Left ventricle myocardium inferior (tissue), 1 donor: Measurements from ENCODE around the gene CDKN2B-AS1. TPM values are rescaled to one million over a fixed set of nuclear protein-coding genes. Genes with fewer than 3 reads are reported as not detected.

Experiments used
- DNase-seq: peaks from one replicate; pipeline ENCODE4 v3.0.0-alpha.2; 2020
- H3K27ac ChIP-seq: fragments of 200-600 bp; replicated peaks from 2 replicates; pipeline ENCODE4 v1.8.0; 2021
- H3K27me3 ChIP-seq: fragments of 200-600 bp; 2 replicates; pipeline ENCODE4 v1.8.0; 2021; ENCODE audit warnings: low read depth
- H3K36me3 ChIP-seq: fragments of 200-600 bp; 2 replicates; pipeline ENCODE4 v1.8.0; 2021
- H3K4me1 ChIP-seq: fragments of 200-600 bp; 2 replicates; pipeline ENCODE4 v1.8.0; 2021
- H3K4me3 ChIP-seq: fragments of 200-600 bp; 2 replicates; pipeline ENCODE4 v1.8.0; 2021; ENCODE audit warnings: mild to moderate bottlenecking, moderate library complexity
- H3K9me3 ChIP-seq: fragments of 200-600 bp; replicated peaks from 2 replicates; pipeline ENCODE4 v1.8.0; 2021
- CTCF ChIP-seq: fragments of 200-600 bp; IDR thresholded peaks from 2 replicates; pipeline ENCODE4 v1.8.0; 2021; ENCODE audit warnings: antibody characterized with exemption, mild to moderate bottlenecking, borderline replicate concordance
- intact Hi-C: fragments of 100-400 bp; cut with micrococcal nuclease; formaldehyde crosslinking; loops from one replicate; pipeline ENCODE4 v1.11.0; 2022
- total RNA-seq: library from RNA; stranded (reverse); fragmentation: NEBNext Ultra II Directional; extraction: Animal tissue kit (Norgen Biotek cat#: 25700); gene quantifications from one replicate; pipeline ENCODE4 v1.2.1, GENCODE V29; 2021
- donor health status: DM: no; HTN: yes; CAD: no; lungs with severe emphysema.

The CDKN2B-AS1 gene
- total RNA-seq, 1 donor from 2014 or later = 0.30 TPM

- H3K4me1 ChIP-seq = no peaks in the 10 kb centered on the region
- H3K9me3 ChIP-seq = no peaks in the 10 kb centered on the region
- no peak for TF ChIP-seq CTCF
- H3K4me3 ChIP-seq = no peak overlapping the region
- DNase-seq = no peak
- intact Hi-C loops = no loop called here
- no peak overlapping the region for H3K27ac ChIP-seq
- H3K36me3 ChIP-seq = no peaks in the 10 kb centered on the region
- no peaks in the 10 kb centered on the region for H3K27me3 ChIP-seq
Measured at GRCh38 chr9:22129633-22130032, 135.0 kb downstream of the CDKN2B-AS1 start.

DNA sequence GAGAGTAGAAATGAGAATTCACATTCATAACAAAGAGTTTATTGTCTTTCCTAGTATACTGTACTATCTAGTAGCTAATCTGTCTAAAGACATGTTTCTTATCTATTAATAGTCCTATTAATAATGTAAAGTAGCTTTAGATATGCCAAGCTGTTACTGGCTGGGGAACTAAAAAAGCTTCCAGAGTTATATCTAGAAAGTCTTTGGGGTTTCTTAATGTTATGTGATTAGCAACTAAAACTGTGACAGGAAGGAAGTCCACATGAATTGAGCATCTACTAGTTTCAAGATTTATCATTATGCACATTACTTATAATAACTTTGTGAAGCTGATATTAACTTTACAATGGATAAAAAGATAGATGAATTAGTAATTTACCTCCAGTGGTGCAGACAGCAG, 137.2 kb downstream of the CDKN2B-AS1 start:
- Histone ChIP-seq H3K4me3 (no peak overlapping the region), H3K27me3 (peaks cover 5% of the 10 kb centered on the region), H3K36me3 (no peaks in the 10 kb centered on the region), H3K9me3 (no peaks in the 10 kb centered on the region), H3K4me1 (no peaks in the 10 kb centered on the region), H3K27ac (no peak overlapping the region)
- intact Hi-C loops = no loop called here
- TF ChIP-seq CTCF = no peak
- DNase-seq = no peak

DNA sequence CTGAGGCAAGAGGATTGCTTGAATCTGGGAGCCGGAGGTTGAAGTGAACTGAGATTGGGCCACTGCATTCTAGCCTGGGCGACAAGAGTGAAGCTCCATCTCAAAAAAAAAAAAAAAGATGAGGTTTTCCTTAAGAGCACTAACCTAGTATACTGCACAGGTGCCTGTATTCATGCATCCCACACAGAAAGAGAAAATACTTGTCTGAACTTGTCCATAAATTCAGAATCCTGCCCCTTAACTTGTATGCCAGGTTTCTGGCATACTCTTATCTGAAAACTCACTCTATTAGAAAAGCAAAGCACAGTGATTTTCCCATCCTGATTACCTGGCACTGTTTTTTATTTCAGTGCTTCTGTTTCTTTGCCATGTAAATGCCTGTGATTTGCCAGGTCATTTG, 139.8 kb downstream of the CDKN2B-AS1 start:
- H3K27me3 ChIP-seq = peaks cover 5% of the 10 kb centered on the region
- DNase-seq = no peak
- no peak overlapping the region for H3K4me3 ChIP-seq
- intact Hi-C loops = no loop called here
- no peak overlapping the region for H3K27ac ChIP-seq
- no peaks in the 10 kb centered on the region for H3K4me1 ChIP-seq
- no peaks in the 10 kb centered on the region for H3K36me3 ChIP-seq
- no peaks in the 10 kb centered on the region for H3K9me3 ChIP-seq
- no peak for TF ChIP-seq CTCF

DNA sequence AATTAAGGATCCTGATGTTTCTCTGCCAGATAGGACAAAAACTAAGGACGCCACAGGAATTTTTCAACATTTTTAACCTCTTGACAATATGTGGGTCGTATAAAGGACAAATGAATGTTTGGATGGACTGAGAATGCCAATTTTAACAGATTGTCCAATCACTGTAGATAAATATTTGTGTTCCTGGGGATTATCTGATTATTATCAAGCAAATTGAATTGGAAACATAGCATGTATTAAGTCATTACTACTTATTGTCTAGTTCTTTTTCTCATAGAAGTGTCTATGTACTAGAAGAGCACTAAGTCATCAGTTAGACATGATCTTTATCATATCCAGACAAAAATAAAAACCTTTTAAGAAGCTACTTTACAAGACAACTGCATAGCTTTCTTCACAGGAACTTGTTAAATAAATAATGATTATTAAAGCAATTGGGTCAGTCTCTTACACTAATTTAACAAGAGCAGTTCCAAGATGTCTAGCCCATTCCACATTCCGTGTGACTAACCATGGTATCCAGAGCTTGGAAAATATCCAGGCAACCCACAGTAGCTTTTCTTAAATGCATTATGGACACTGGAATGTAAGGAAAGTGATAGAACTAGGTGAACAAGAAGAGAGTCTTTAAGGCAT, 142.0 kb downstream of the CDKN2B-AS1 start:
- Histone ChIP-seq H3K36me3 (no peaks in the 10 kb centered on the region), H3K27ac (no peak overlapping the region), H3K9me3 (no peaks in the 10 kb centered on the region), H3K27me3 (peaks cover 5% of the 10 kb centered on the region), H3K4me1 (no peaks in the 10 kb centered on the region), H3K4me3 (no peak overlapping the region)
- TF ChIP-seq CTCF = no peak
- DNase-seq = no peak
- intact Hi-C loops = no loop called here

GRCh38 chr9:22138956-22139660, 144.5 kb downstream of the CDKN2B-AS1 start:
- Histone ChIP-seq H3K4me3 (no peak overlapping the region), H3K27ac (no peak overlapping the region), H3K36me3 (no peaks in the 10 kb centered on the region), H3K27me3 (peaks cover 5% of the 10 kb centered on the region), H3K4me1 (no peaks in the 10 kb centered on the region), H3K9me3 (no peaks in the 10 kb centered on the region)
- intact Hi-C loops = no loop called here
- no peak for DNase-seq
- no peak for TF ChIP-seq CTCF
